GM23248 (cell line): ENCODE data around the gene RPRD1B.

ENCODE experiments used
- EZH2 ChIP-seq: fragments of 200-600 bp; sonication (generic); IDR thresholded peaks from 2 replicates; pipeline ENCODE4 v1.6.1; 2018; ENCODE audit warnings: antibody characterized with exemption, mild to moderate bottlenecking; ENCODE audit not compliant: insufficient read depth, poor library complexity, severe bottlenecking
- EZH2phosphoT487 ChIP-seq: fragments of 200-600 bp; sonication (generic); IDR thresholded peaks from 2 replicates; pipeline ENCODE4 v1.6.1; 2018; ENCODE audit warnings: antibody characterized with exemption, moderate library complexity, mild to moderate bottlenecking, low read depth; ENCODE audit not compliant: insufficient read depth

- TF ChIP-seq EZH2 (no peak), EZH2phosphoT487 (no peak)
These were observed 31.6 kb upstream of the RPRD1B start for GRCh38 chr20:38001981-38002380.
